ENCODE data around the gene KIFC3.
"Not testable (repeated sequence)": the region's sequence is repeated elsewhere in the genome, so short reads cannot be mapped to it uniquely, and the experiment has no call there.

Gene KIFC3

DNA sequence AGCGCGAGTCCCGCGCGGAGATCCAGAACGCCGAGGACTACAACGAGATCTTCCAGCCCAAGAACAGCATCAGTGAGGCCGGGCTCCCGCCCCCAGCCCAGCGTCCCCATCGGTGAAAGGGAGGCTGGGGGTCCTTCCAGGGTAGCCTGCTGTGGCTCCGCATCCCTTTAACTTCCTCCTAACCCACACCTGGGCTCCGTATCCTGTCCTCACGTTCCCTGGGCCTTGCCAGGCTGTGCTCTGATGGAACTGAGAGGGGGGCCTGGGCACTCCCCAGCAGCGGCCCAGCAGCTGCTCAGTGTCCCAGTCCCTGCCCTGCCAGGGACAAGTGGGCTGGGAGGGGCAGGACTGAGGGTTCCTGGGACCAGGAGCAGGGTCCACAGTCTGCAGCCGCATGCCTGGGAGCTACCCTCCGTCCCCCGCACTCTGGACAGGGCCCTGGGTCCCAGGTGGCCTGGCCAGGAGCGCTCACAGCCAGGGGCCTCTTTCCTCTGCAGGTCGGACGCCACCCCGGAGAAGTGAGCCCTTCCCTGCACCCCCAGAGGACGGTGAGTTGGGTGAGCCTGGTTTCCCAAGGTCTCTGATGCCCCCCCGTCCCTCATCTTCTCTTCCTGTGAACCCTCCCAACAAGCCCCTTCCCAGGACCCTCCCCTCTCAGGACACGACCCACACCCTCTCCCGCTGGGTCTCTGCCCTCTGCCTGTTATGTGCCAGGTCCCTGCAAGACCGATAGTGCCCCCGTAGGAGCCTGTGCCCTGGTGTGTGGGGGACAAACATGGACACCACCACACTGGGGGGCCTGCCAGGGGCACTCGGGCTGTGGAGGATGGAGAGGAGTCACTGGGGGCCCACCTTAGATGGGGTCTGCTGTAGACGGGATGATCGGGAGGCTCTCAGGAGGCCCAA lies 48.6 kb downstream of the KIFC3 start:
- no peak for DNase-seq (ENCODE audit: low read depth, low spot score)

DNA sequence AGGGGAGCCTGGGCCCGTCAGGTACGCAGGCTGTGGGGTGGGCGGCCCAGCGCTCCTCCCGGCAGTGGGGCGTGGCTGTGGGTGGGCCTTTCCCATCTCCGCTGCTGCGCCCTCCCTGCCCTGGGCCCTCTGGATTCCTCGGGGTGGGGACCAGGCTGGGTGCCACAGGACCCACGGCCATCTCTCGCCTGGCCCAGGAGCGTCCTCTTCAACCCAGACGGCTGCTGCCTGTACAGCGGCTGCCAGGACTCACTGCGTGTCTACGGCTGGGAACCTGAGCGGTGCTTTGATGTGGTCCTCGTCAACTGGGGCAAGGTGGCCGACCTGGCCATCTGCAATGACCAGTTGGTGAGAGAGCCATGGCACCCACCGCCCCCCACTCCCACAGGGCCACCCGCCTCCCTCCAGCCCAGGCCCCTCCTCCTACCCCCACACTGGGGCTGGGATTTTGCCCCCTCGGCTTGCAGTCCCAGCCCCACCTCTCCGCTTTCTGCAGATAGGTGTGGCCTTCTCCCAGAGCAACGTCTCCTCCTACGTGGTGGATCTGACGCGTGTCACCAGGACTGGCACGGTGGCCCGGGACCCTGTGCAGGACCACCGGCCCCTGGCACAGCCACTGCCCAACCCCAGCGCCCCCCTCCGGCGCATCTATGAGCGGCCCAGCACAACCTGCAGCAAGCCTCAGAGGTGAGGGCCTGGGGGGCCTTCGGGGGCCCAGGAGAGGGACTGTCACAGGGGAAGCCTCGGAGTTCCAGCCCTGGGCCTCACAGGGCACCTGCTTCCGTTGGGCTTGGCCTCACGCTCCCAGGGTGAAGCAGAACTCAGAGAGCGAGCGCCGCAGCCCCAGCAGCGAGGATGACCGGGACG lies 49.5 kb downstream of the KIFC3 start:
- DNase-seq (ENCODE audit: low read depth, low spot score): no peak

DNA sequence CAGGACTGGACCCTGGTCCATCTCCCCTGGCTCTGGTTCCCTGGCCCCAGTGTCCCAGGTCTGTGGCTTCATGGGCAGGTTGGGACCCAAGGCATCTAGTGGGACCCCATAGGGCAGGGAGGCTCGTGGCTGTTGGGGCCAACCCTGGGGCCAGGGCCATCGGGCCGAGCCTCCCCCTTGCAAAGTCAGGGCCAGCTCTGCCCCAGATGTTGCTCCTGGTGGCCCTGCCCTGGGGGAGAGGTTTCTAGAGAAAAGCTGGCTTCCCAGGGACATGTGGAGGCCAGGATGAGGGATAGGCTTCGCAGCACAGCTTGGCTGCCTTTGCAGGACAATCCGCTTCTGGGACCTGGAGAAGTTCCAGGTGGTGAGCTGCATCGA lies 50.1 kb downstream of the KIFC3 start:
- DNase-seq (ENCODE audit: low read depth, low spot score): no peak

DNA sequence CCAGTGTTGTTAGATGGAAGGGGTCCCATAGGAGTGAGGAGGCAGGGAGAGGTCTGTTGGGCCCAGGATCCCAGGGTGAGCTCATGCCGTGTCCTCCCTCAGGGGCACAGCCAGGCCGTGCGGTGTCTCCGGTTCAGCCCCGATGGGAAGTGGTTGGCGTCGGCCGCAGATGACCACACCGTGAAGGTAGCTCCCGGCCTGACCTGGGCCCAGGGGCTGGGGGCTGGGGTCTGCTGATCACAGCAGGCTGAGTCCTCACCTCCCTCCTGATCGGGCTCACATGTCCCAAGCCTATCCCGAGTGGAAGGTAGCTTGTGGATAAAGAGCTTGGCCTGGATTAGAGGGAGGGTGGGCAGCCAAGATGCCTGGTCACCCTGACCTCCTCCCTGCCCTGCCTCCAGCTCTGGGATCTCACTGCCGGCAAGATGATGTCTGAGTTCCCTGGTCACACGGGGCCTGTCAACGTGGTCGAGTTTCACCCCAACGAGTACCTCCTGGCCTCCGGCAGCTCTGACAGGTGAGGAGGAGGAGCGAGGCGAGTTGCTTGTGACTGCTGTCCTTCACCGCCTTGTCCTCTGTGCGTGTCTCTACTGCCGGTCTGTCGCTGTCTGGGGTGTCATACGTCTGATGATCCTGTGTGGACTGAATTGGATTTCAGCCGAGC lies 50.6 kb downstream of the KIFC3 start:
- DNase-seq (ENCODE audit: low read depth, low spot score): no peak

DNA sequence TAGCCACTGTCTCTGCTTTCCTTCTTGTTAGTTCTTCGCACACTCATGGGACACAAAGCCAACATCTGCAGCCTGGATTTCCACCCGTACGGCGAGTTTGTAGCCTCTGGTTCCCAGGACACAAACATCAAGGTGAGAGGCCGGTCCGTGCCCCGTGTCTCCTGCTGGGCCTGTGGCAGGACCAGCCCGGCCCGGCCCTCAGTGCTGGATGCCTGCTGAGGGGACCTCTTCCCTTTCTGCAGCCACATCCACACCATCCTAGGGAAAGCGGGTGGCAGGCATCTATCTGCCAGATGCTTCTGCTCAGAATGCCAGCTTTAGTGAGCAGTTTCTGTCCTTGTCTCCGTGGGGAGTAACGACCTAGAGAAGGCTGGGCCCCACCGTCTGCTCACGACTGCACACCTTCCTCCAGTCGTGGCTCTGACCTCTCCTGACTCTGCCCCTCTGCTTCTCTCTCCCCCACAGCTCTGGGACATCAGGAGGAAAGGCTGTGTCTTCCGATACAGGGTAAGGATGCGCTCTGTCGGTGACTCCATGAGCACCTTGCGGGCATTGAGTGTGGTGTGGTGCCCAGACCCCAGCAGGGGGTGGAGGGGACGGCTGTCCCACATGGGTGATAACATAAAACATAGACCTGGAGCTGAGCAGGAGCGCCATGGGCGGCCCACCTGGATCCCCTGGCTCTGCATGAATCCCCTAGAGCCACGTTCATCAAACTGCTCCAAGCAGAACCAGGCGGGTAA lies 51.3 kb downstream of the KIFC3 start:
- DNase-seq (ENCODE audit: low read depth, low spot score): no peak

DNA sequence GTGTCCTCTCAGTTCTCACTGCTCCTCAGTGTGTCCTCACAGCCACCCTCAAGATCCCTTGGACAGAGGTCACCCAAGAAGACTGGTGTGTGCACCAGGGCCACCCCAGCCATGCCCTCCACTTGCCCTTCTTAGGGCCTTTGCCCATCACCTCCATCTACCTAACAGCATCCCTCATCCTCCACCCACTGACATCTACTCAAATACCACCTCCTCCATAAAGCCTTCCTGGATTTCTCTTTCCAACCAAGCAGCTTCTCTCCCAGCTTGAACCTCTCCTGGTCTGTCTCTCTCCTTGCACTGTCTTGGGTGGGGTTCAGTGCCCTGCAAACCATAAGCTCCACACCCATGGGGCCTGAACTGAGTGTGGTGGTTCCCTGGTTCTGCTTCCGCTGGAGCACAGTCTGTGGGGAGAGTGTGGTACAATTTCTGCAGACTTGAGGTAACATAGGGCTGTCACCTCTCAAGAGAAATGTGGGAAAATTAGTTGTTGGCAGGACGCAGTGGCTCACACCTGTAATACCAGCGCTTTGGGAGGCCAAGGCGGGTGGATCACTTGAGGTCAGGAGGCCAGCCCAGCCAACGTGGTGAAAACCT lies 52.3 kb downstream of the KIFC3 start:
- DNase-seq (ENCODE audit: low read depth, low spot score): no peak

DNA sequence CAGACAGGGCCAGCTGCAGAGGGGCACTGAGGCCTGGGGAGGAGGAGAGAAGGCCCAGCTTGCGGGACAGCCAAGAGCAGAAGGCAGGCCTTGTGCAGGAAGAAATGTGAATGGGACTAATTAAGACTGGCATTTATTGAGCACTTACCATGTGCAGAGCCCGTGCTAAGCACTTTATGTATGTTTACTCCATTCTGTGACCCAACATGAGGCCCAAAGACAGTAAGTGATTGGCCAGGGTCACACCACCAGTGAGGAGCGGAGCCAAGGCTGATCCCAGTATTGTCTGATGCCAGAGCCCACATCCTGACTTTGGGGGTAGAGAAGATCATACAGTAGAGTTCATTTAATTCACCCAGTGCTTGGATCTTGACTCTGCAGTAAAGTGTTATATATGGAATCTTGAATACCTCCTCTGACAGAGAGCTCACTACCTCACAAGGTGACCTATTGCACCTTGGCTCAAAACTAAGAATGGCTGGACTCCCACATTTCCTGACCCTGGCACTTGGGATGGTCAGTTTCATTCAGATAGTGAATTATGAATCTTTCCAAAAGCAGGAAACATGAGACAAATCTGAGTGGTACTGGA lies 53.1 kb downstream of the KIFC3 start:
- no peak for DNase-seq (ENCODE audit: low read depth, low spot score)

DNA sequence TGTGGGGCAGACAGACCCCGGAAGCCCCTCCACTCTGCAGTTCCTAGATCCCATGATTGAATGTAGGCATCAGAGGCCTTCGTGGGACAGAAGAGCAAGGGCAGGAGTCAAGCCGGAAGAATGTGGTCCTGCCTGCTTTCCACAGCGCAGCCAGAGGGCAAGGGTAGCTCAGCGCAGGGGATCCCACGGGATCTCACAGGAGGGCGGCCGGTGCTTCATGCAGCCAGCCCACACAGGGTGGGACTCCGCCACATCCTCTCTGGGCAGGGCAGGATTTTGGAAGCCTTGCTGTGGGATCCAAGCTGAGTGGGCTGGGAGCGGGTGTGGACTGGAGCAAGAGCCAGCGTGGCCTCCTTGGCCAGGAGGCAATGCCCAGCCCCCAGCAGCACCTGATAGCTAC lies 53.7 kb downstream of the KIFC3 start:
- DNase-seq (ENCODE audit: low read depth, low spot score): peak; percentile 63

DNA sequence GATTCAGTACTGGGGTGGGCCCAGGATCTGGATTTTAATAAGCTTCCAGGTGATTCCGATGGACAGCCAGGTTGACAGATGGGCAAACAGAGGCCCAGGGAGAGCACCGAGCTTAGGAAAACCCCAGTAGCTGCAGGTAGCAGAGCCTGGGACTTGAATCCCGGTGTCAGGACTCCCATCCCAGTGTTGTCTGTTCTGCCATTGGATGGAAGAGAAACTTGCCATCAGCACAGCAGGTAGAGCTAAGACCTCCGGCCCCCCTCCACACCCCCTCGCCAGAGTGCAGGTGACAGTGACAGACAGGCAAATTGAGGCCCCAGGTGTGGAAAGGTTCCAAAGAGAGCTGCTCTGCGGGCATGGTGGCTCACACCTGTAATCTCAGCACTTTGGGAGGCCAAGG lies 54.3 kb downstream of the KIFC3 start:
- DNase-seq (ENCODE audit: low read depth, low spot score): no peak

DNA sequence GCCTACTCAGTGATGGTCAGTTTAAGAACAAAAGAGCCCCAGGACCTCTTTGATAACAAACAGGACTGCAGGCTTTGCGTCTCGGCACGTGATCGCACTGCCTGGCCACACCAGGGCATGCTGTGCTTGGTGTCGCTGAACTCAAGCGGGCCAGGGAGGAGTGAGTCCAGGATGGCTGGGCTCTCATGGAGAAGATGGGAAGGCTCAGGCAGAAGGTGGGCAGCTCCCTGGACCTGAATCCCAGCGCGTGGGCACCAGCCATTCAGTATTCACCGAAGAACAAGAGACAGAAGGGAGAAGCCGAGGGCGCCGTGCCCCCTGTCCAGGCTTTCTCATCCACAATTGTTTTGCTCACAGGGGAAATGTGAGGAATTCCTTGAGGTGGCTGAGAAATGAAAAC lies 54.8 kb downstream of the KIFC3 start:
- DNase-seq (ENCODE audit: low read depth, low spot score): no peak

DNA sequence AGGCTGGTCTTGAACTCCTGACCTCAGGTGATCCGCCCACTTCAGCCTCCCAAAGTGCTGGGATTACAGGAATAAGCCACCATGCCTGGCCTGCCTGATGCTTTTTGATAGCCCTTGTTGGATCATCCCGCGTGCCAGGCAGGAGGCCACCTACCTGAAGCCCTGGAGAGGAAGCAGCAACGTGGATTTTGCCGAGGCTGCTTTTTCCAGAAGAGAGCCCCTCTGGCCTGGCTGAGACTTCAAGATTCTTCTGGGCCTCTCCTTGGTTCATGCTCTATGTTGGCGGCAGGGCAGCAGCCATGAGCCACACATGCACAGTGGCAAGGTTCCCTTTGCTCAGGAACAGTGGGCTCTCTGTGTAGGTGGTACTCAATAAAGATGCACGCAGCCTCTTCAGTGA lies 55.2 kb downstream of the KIFC3 start:
- DNase-seq (ENCODE audit: low read depth, low spot score): no peak

DNA sequence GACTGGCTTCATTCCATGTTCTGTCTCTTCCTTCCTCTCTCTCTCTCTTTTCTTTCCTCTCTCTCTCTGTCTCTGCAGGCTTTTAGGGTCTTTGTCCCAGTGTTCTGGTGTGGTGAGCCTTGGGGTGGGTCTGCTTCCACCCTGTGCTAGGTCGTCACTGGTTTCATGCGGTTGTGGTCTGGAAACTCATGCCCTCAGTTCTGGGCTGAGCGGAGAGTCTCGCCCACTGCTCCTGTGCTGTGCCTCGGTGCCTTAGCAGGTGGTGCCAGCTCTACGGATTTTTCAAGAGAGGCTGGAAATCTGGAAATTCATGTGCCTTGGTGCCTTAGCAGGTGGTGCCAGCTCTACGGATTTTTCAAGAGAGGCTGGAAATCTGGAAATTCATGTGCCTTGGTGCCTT lies 56.0 kb downstream of the KIFC3 start:
- DNase-seq (ENCODE audit: low read depth, low spot score): not testable (repeated sequence)

DNA sequence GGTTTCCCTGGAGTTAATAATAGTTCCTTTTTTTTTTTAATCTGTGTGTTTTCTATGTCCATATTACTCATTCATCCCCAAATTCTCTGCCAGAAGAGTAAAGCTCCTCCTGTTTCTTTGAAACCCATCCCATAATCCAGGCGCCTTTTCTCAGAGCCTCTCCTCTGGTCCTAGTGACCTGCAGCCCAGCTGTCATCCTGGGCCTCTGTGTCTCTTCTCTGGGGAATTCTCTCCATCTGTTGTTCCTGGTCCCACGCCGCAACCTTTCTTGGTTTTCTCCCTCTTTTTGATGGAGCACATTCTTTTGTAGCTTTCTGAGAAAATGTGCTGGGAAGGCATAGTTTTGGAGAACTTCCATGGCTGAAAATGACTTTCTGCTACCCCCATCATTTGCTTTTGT lies 56.5 kb downstream of the KIFC3 start:
- no peak for DNase-seq (ENCODE audit: low read depth, low spot score)

DNA sequence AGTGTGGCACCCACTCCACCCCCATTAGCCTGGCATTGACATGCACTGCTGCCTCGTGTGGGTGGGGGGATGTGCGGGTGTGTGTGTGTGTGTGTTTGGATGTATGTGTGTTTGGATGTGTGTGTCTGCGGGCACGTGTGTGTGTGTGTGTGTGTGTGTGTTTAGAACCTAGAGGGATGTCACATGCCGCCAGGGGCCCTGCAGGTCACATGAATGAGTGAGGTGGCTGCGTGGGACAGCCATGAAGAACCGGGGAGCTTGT lies 57.7 kb downstream of the KIFC3 start:
- DNase-seq (ENCODE audit: low read depth, low spot score): no peak

DNA sequence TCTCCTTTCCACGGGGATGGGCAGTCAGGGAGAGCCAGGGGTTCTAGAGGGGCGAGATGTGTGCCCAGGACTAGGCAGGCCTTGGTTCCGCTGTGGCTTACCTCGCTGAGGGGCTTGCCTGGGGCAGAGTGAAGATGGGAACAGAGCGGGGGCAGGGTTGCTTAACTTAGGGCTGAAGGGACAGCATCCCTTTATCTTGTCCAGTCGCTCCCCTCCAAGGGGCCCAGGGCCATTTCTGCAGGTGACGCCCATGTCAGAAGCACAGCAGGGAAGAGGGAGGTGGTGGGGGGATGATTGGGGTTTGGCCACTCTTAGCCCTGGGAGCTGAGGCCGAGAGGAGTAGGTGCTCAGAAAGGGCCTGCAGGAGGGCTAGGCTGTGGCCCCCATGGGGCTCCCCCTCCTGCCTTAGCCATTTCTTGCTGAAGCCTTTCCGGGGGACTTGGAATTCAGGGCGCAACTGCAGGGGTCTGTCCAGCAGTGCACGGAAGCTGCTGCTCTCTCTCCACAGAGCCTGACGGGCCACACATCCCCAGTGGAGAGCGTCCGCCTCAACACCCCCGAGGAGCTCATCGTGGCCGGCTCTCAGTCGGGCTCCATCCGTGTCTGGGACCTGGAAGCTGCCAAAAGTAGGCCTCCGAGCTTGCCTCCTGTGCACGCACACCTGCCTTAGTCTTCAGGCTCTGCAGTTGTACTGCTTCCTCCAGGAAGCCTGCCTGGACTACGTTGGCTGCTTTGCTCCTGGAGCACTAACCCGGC lies 58.2 kb downstream of the KIFC3 start:
- no peak for DNase-seq (ENCODE audit: low read depth, low spot score)

DNA sequence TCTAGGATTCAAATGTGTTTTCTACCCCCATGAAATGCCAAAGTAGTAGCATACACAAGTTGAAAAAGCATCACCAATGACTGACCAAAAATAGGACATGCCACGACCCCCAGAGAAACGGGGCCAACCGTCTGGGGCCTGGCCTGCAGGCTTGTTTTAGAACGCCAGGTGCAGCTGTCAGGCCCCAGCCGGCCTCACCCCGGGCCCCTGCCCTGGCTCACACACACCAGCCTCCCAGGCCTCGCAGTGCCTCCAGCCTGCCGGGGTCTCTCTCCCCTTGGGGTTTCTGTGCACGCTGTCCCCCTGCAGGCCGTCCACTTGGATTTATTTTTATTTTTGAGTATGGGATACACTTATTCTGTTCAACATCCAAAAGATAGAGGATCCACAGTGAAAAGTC lies 58.8 kb downstream of the KIFC3 start:
- DNase-seq (ENCODE audit: low read depth, low spot score): no peak

DNA sequence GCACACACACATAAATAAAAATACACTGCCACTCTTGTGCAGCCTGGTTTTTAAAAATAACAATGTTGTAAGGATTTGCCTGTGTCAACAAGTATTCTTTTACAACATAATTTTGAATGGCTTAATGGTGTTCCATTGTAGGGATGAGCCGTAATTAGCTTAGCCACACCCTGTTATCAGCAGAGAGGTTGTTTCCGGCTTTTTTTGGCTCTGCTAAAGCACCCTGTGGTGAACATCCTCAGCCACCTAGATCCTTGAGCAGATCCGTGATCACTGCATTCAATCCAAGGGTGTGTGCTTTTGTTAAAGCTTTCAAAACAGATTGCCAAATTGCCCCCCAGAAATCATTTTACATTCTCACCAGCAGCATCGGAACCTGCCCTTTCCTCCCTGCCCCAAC lies 59.7 kb downstream of the KIFC3 start:
- DNase-seq (ENCODE audit: low read depth, low spot score): no peak

DNA sequence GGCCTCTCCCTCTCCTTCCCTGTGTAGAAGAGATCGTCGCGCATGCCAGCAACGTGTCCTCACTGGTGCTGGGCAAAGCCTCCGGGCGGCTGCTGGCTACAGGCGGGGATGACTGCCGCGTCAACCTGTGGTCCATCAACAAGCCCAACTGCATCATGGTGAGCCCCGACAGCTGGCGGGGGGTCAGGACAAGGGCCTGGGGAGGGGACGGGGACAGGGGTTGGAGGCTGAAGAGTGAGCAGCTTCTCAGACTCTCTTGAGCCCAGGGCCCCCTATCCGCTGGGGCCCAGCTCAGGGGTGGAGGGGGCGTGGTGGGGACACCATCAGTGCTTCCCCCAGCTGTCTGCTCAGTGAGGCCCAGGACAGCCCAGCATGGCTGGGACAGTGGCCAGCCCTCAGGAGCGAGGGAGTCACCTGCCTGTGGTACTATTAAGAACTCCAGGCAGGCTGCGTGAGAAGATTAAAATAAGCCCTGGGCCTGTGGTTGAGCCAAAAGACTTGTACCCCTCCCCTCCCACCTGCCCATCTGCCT lies 60.6 kb downstream of the KIFC3 start:
- DNase-seq (ENCODE audit: low read depth, low spot score): no peak

DNA sequence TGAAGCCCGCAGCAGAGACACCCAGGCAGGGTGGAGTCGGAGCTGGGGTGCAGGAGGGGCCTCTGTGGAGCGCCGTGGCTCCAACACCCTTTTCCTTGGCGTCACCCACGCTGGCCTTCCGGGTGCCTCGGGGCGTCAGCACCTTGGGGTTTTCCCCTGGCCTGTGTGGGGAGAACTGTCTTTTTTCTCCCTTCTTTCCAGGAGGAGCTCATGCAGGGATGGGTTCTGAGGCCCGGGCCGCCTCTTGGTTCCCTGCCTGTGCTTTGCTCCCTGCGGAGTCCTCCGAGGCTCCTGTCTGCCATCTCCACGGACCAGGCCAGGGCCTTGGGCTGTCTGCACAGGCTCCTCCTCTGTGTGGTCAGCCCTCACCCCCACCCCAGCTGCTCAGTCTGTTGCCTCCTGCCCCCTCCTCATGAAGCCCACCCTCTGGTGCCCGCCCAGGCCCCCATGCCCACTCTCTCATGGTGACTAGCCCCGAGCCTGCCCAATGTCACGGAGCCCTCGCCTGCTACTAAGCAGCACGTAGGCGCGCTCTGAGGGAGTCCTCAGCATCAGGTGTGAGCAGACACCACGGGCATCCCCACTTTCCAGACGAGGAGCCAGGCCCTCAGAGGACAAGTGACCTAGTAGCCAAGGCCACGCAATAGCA lies 61.7 kb downstream of the KIFC3 start:
- DNase-seq (ENCODE audit: low read depth, low spot score): no peak
